ENCODE data around the gene RHEB.

Gene RHEB

GRCh38 chr7:151461096-151461941, 58.4 kb downstream of the RHEB start:
- H3K4me3 ChIP-seq (ENCODE audit: low read length), result no peak overlapping the region
- TF ChIP-seq ZNF274 (IDR thresholded peaks at IDR 0.05; ENCODE audit: low read depth, low read length), result no peak

GRCh38 chr7:151460474-151460855, 59.2 kb downstream of the RHEB start:
- TF ChIP-seq ZNF274 (IDR thresholded peaks at IDR 0.05; ENCODE audit: low read depth, low read length), result no peak

GRCh38 chr7:151459726-151460473, 59.8 kb downstream of the RHEB start:
- no peak for TF ChIP-seq ZNF274 (IDR thresholded peaks at IDR 0.05; ENCODE audit: low read depth, low read length)

More at GRCh38 chr7:151460474-151460855, 59.2 kb downstream of the RHEB start:
- H3K4me3 ChIP-seq (ENCODE audit: low read length), result no peak overlapping the region

GRCh38 chr7:151457534-151457933, 62.2 kb downstream of the RHEB start:
- TF ChIP-seq ZNF274 (IDR thresholded peaks at IDR 0.05; ENCODE audit: low read depth, low read length), result no peak
- H3K4me3 ChIP-seq (ENCODE audit: low read length), result no peak overlapping the region

More at GRCh38 chr7:151459726-151460473, 59.8 kb downstream of the RHEB start:
- H3K4me3 ChIP-seq (ENCODE audit: low read length), result no peak overlapping the region

GRCh38 chr7:151456782-151457181, 62.9 kb downstream of the RHEB start:
- H3K4me3 ChIP-seq (ENCODE audit: low read length), result no peak overlapping the region

GRCh38 chr7:151456276-151456675, 63.4 kb downstream of the RHEB start:
- no peak overlapping the region for H3K4me3 ChIP-seq (ENCODE audit: low read length)

More at GRCh38 chr7:151456782-151457181, 62.9 kb downstream of the RHEB start:
- TF ChIP-seq ZNF274 (IDR thresholded peaks at IDR 0.05; ENCODE audit: low read depth, low read length), result no peak

GRCh38 chr7:151455690-151456089, 64.0 kb downstream of the RHEB start:
- TF ChIP-seq ZNF274 (IDR thresholded peaks at IDR 0.05; ENCODE audit: low read depth, low read length), result no peak
- no peak overlapping the region for H3K4me3 ChIP-seq (ENCODE audit: low read length)

More at GRCh38 chr7:151456276-151456675, 63.4 kb downstream of the RHEB start:
- TF ChIP-seq ZNF274 (IDR thresholded peaks at IDR 0.05; ENCODE audit: low read depth, low read length), result no peak

- no peak overlapping the region for H3K4me3 ChIP-seq (ENCODE audit: low read length)
- no peak for TF ChIP-seq ZNF274 (IDR thresholded peaks at IDR 0.05; ENCODE audit: low read depth, low read length)
These were observed 64.7 kb downstream of the RHEB start for GRCh38 chr7:151454932-151455530.

GRCh38 chr7:151454305-151454704, 65.4 kb downstream of the RHEB start:
- no peak for TF ChIP-seq ZNF274 (IDR thresholded peaks at IDR 0.05; ENCODE audit: low read depth, low read length)

GRCh38 chr7:151453326-151453791, 66.3 kb downstream of the RHEB start:
- no peak for TF ChIP-seq ZNF274 (IDR thresholded peaks at IDR 0.05; ENCODE audit: low read depth, low read length)
- no peak overlapping the region for H3K4me3 ChIP-seq (ENCODE audit: low read length)

More at GRCh38 chr7:151454305-151454704, 65.4 kb downstream of the RHEB start:
- no peak overlapping the region for H3K4me3 ChIP-seq (ENCODE audit: low read length)

- H3K4me3 ChIP-seq (ENCODE audit: low read length), result no peak overlapping the region
- TF ChIP-seq ZNF274 (IDR thresholded peaks at IDR 0.05; ENCODE audit: low read depth, low read length), result no peak
These were observed 66.9 kb downstream of the RHEB start for GRCh38 chr7:151452680-151453325.

- H3K4me3 ChIP-seq (ENCODE audit: low read length), result no peak overlapping the region
- no peak for TF ChIP-seq ZNF274 (IDR thresholded peaks at IDR 0.05; ENCODE audit: low read depth, low read length)
These were observed 67.8 kb downstream of the RHEB start for GRCh38 chr7:151451626-151452571.

GRCh38 chr7:151451156-151451555, 68.5 kb downstream of the RHEB start:
- no peak for TF ChIP-seq ZNF274 (IDR thresholded peaks at IDR 0.05; ENCODE audit: low read depth, low read length)
- no peak overlapping the region for H3K4me3 ChIP-seq (ENCODE audit: low read length)
